HG03558 (cell line): Measurements from ENCODE around the gene CERS2.
"Not testable (repeated sequence)": the region's sequence is repeated elsewhere in the genome, so short reads cannot be mapped to it uniquely, and the experiment has no call there.

ENCODE experiments used
- ATAC-seq: cut with Tn5 transposase; IDR thresholded peaks from one replicate; pipeline ENCODE4 v1.9.1; 2021; ENCODE audit warnings: moderate number of reproducible peaks; ENCODE audit not compliant: unreplicated experiment; ENCODE audit errors: extremely low read depth

Gene CERS2

DNA sequence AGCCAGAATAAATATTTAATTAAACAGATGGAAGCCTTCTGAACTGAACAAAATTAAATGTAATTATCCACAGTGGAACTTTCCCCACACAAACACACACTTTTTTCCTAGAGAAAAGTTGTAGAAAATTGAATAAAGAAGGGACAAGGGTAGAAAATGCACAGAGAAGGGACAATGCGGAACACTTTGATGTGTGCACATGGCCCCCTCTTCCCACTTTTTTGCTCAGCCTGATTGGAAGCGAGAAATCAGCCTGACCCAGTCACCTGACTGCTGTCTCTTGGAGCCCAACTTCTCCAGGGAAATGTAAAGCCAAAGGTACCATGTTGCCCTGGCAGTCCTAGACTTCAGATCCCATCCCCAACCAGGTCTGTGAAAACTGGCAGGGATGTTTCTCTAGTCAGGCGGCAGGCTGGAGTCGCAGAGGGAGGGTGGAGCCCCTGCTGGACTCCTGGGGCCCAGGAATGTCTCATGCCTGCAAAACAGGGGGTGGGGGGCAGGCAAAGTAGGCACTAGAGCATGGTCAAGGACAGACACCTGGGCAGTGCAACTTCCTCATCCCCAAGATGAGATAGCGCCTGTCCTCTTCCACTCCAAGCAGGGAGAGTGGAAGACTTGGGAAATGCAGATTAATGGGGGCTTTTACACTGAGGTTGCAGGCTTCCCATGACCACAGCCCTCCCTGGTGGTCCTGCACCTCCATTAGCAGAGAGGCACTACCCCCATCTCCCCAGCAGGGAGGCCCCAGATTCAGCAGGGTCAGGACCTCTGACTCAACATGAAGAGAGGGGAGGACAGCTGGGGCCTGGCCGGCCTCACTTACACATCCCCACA is 2.8 kb downstream of the CERS2 start:
- ATAC-seq: no peak

- no peak for ATAC-seq
Observed at GRCh38 chr1:150970808-150971582, 3.6 kb downstream of the CERS2 start.

- no peak for ATAC-seq
Observed at GRCh38 chr1:150969626-150970025, 5.0 kb downstream of the CERS2 start.

DNA sequence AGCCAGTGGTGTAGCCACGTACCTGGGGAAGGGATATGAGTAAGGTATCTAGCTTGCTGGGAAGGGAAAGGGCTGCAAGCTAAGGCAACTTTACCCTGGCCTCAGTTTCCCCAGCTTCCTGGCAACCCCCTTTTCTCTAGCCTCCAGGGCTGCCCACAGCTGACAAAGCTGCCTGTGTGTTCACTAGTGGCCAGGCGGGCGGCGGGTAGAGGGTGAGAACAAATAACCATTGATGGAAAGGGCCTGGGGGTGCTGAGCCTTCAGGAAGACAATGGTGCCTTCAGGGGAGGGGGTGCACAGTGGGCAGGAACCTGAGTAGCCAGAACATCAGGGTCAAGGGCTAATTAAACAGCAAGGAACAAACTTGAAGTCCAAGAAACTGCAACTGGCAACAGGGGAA is 6.1 kb downstream of the CERS2 start:
- no peak for ATAC-seq

- no peak for ATAC-seq
Observed at GRCh38 chr1:150967936-150968335, 6.7 kb downstream of the CERS2 start.

DNA sequence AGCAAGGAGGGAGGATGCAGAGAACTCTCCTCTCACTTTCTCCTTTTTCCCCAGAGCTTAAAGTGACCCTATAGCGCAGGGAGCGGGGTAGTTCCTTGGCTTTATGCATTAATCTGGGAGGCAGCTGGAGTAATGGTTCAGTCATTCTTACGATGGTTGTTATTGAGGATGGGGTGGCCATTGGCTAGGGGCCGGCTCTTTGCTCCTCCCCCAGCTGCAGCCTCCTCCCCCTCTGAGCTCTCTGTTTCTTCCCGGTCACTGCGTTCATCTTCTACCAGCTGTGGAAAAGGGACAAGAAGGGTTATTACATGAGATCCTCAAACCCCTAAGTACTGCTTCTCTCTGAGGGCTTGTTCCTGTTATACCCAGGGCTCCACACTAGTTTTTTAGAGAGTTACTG is 8.6 kb downstream of the CERS2 start:
- ATAC-seq: no peak

DNA sequence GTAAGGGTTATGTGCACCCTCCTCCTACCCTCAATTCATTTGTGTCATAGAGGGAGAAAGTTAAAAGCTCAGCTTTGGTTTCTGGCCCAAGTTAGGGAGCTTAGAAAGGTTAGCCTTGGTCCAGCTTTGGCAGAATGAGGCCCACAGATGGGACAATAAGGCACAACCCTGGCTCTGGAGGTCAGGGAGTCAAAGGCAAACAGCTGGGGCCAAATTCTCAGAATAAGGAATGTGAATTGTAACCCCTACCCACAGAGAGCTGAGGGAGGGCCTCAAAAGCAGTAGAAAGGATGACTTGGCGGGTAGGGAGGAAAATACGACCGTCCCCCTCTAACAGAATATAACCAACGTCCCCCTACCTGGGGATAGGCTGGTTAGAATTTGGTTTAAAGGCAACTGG is 9.0 kb downstream of the CERS2 start:
- ATAC-seq: no peak

DNA sequence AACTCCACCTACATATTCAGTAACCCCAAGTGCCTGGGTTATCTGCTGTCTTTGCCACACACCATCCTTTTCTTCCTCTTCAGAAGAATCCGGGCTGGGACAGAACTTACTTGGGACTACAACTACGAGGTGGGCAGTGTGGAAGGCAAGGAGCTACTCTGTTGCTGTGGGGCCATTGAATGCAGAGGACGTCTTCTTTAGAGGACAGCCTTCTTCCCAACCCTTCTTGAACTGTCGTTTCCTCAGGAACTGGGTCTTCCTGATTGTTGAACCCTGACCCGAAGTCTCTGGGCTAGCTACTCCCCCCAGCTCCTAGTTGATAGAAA is 10.5 kb downstream of the CERS2 start:
- no peak for ATAC-seq

- no peak for ATAC-seq
Observed at GRCh38 chr1:150963321-150964163, 11.1 kb downstream of the CERS2 start.

DNA sequence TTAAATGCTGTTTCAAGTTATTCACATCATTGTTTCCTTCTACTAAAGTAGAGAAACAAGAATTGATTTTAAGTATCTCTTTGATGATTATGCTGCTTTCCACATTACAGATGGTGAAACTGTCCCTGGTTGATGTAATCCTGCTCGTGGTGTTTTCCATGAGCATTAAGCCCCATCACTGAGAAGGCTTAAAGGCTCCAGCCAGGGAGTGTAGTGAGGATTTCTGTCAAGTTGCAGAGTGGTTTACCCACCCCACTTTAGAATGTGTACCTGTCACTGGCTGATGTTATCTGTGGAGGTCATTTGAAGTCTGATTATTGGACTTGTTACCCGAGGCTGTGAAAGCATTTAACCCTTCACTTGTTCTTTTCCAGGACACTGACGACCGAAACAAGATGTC is 12.9 kb downstream of the CERS2 start:
- no peak for ATAC-seq

GRCh38 chr1:150960646-150961045 is 14.0 kb downstream of the CERS2 start:
- ATAC-seq: no peak

DNA sequence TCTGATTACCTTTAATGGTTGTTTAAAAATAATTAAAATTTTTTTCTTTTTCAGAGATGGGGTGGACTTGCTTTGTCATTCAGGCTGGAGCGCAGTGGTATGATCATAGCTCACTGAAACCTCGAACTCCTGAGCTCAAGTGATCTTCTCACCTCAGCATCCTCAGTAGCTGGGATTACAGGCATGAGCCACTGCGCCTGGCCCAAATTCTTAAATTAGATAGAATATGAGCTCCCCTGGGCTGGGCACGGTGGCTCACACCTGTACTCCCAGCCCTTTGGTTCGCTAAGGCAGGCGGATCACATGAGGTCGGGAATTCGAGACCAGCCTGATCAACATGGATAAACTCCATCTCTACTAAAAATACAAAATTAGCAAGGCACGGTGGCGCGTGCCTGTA is 17.0 kb downstream of the CERS2 start:
- ATAC-seq: no peak

DNA sequence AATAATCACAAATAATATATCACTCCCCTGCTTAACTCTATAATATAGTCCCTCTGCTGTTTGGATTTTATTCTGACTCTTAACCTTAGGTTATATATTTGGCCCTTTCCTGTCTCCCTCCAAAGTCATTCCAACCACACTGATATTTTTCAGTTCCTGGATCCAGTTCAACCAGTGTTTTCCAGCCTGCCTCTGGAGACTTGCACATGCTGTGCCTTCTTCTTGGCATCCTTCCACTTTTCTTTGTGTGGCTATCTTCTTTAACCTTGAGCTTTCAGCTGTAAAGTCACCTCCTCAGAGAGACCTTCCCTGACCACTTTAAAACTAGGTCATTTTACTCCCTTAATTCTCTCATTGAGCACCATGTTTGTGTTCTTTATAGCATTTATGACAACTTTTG is 19.4 kb downstream of the CERS2 start:
- no peak for ATAC-seq

DNA sequence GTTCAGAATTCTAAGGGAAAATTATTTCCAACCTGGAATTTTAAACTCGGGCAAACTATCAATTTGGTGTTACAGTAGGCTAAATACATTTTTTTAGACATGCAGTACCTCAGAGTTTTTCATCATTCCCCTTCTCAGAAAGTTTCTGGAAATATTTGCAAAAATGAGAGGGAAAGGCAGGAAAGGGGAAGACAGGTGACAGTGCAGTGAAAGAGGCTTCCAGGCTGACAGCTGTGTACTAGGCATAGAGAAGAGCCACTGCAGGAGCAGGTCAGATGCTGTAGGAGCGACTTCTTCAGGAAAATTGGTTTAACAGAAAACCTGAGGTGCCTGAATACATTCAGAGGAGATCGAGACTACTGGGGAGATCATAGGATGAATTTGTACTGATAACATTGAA is 19.9 kb downstream of the CERS2 start:
- ATAC-seq: no peak

- no peak for ATAC-seq
Observed at GRCh38 chr1:150944856-150945255, 29.8 kb downstream of the CERS2 start.

GRCh38 chr1:150931773-150932172 is 42.9 kb downstream of the CERS2 start:
- ATAC-seq: no peak

- ATAC-seq: not testable (repeated sequence)
Observed at GRCh38 chr1:150928775-150929174, 45.9 kb downstream of the CERS2 start.

DNA sequence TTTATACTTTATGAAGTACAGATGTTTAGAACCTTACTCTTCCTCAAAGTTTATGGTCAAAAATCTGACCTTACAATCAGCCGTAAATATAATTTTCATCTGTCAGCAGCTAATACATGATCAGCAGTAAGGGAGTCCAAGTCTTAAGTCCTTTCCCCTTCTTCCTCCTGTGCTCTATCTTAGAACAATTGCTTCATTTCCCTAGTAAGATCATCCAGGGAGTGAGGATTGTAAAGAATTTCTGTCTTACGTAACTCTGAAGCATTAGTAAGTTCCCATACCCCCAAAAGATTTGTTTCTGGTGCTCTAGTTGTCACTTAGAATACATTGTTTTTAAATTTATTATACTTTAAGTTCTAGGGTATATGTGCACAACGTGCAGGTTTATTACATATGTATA is 46.3 kb downstream of the CERS2 start:
- no peak for ATAC-seq

DNA sequence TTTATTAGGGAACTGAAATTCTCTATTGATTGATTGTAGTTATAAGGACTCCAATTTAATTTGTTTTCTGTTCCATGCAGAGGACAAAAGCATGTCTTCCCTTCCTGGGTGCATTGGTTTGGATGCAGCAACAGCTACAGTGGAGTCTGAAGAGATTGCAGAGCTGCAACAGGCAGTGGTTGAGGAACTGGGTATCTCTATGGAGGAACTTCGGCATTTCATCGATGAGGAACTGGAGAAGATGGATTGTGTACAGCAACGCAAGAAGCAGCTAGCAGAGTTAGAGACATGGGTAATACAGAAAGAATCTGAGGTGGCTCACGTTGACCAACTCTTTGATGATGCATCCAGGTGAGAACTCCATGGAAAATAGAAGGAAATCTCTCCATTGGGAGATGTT is 47.0 kb downstream of the CERS2 start:
- no peak for ATAC-seq

GRCh38 chr1:150926097-150926741 is 48.4 kb downstream of the CERS2 start, which contains the start of gene SETDB1:
Gene SETDB1, plus strand, starts transcription at chr1:150926363. Its CDS starts 1,352 bp downstream, at chr1:150927715.
- ATAC-seq: peak; percentile 59
